Activated naive CD4-positive, alpha-beta T cell treated with anti-CD3 and anti-CD28 coated beads for 36 hours (primary cell): Measurements from ENCODE around the gene TAF8. TPM values are rescaled to one million over a fixed set of nuclear protein-coding genes. Genes with fewer than 3 reads are reported as not detected.
"Not testable (repeated sequence)": the region's sequence is repeated elsewhere in the genome, so short reads cannot be mapped to it uniquely, and the experiment has no call there.

Source experiments
- CTCF ChIA-PET: fragments of 350-600 bp; sonication (Branson Sonifier 250); formaldehyde crosslinking; loops from one replicate; lab custom pipeline; 2021; ENCODE audit warnings: antibody characterized with exemption; lab: Charles Lee
- DNase-seq: peaks from one replicate; pipeline ENCODE4 v3.0.0-alpha.2; 2020
- H3K27ac Mint-ChIP-seq: one replicate; pipeline ENCODE4 v1.8.0; 2021; ENCODE audit warnings: mild to moderate bottlenecking, mixed read lengths
- H3K27me3 Mint-ChIP-seq: one replicate; pipeline ENCODE4 v1.8.0; 2021; ENCODE audit warnings: low read depth, mixed read lengths
- H3K36me3 Mint-ChIP-seq: one replicate; pipeline ENCODE4 v1.8.0; 2021; ENCODE audit warnings: low read depth, mixed read lengths
- H3K4me1 Mint-ChIP-seq: one replicate; pipeline ENCODE4 v1.8.0; 2021; ENCODE audit warnings: low read depth, mixed read lengths
- H3K4me3 Mint-ChIP-seq: one replicate; pipeline ENCODE4 v1.8.0; 2021; ENCODE audit warnings: mild to moderate bottlenecking, moderate library complexity, mixed read lengths
- H3K9me3 Mint-ChIP-seq: one replicate; pipeline ENCODE4 v1.8.0; 2021; ENCODE audit warnings: mixed read lengths
- intact Hi-C: fragments of 100-400 bp; cut with micrococcal nuclease; formaldehyde crosslinking; loops from one replicate; pipeline ENCODE4 v1.15.1; 2023
- total RNA-seq, 2 experiments: library from RNA; stranded (reverse); gene quantifications; one replicate each; pipeline ENCODE4 v1.2.3, GENCODE V29; 2021

TAF8 gene
- 10 to 100 TPM; 67.3 to 68.5 TPM for total RNA-seq

- CTCF ChIA-PET: interaction anchor here (0.6 to 13.3 kb wide), 8 partner anchors 15 to 266 kb away, joined by 3 to 296 read pairs (median 12); partner anchors contain the start of genes BYSL, CCND3, MED20 and PRICKLE4
- intact Hi-C loops: loop anchor here (1.0 kb wide), 4 partner anchors 54 to 513 kb away; partner anchors contain the start of genes BYSL, MED20 and TFEB
- H3K27me3 Mint-ChIP-seq: no peaks in the 10 kb centered on the region
- H3K27ac Mint-ChIP-seq: peak within 1 kb of the TSS; percentile 88
- peak; percentile 95 for DNase-seq
- H3K4me3 Mint-ChIP-seq: peak within 1 kb of the TSS; percentile 83
- H3K9me3 Mint-ChIP-seq: no peaks in the 10 kb centered on the region
- peaks cover 64% of the 10 kb centered on the region for H3K4me1 Mint-ChIP-seq
- H3K36me3 Mint-ChIP-seq: peaks cover 24% of the 10 kb centered on the region
These were observed at the start of gene TAF8 for GRCh38 chr6:42050297-42051267. TAF8 (plus strand) TSS chr6:42050524; CDS start chr6:42050542, 18 bp downstream.

GRCh38 chr6:42001506-42001905 is 48.8 kb upstream of the TAF8 start:
- intact Hi-C loops: no loop called here
- H3K9me3 Mint-ChIP-seq: peaks cover 3% of the 10 kb centered on the region
- CTCF ChIA-PET: interaction anchor here (0.6 to 1.0 kb wide), 2 partner anchors 14 to 63 kb away, joined by 3 read pairs; no protein-coding TSS in a partner anchor
- H3K27me3 Mint-ChIP-seq: no peaks in the 10 kb centered on the region
- peak overlapping the region; percentile 89 for H3K27ac Mint-ChIP-seq
- DNase-seq: no peak
- H3K4me1 Mint-ChIP-seq: peaks cover 45% of the 10 kb centered on the region
- H3K4me3 Mint-ChIP-seq: no peak overlapping the region
- peaks cover 21% of the 10 kb centered on the region for H3K36me3 Mint-ChIP-seq

DNA sequence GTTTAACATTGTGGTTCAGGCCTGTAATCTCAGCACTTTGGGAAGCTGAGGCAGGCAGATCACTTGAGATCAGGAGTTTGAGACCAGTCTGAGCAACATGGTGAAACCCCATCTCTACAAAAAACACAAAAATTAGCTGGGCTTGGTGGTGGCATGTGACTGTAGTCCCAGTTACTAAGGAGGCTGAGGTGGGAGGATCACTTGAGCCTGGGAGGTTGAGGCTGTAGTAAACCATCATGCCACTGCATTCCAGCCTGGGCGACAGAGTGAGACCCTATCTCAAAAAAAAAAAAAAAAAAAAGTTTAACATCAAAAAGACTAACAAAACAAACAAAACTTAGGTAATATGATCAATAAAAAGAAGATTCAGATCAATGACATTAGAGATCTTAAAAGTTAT is 46.7 kb upstream of the TAF8 start:
- H3K9me3 Mint-ChIP-seq, H3K27me3 Mint-ChIP-seq, intact Hi-C loops, DNase-seq, H3K4me3 Mint-ChIP-seq: not testable (repeated sequence)
- CTCF ChIA-PET: interaction anchor here (1.9 kb wide), 1 partner anchor 39 kb away, joined by 5 read pairs; no protein-coding TSS in a partner anchor
- peaks cover 48% of the 10 kb centered on the region for H3K4me1 Mint-ChIP-seq
- peak overlapping the region; percentile 86 for H3K27ac Mint-ChIP-seq
- H3K36me3 Mint-ChIP-seq: peaks cover 14% of the 10 kb centered on the region

DNA sequence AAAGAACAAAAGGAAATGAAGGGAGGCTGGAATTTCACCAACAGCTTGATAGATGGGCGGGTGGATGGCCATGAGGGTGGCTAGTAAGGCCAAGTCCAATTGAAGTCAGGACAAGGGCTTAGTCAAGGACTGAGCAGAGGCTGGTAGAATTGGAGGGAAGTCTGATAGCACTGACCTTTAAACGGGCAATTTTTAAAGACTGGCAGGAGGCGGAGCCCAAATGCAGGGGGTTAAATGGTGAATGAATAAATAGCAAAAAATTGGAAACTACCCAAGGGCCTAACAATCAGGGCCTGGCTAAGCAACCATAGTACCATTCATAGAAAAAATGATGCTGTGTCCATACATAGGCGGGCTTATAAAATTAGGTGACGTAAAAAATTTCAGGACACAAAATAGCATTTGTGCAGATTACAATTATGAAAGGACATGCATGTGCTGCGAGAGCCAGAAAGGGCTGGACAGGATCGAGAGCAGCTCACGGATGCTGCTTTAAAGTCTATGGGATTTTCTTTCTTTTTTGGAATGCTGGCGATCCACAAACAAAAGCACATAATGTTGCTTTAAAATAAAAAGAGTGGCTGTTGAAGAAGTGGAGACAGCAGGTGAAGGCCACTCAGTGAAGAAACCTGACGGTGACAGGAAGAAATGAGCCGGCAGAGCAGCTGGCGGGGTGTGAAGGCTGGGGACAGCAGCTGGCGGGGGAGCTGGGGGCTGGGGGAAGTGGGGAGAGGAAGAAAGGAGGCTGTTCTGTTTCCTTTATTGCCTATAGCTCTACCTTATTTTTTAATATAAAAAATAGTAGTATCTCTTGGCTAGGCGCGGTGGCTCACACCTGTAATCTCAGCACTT is 42.8 kb upstream of the TAF8 start:
- CTCF ChIA-PET: interaction anchor here (2.3 kb wide), 1 partner anchor 35 kb away, joined by 17 read pairs; no protein-coding TSS in a partner anchor
- Mint-ChIP-seq H3K27ac (peak overlapping the region; percentile 100), H3K4me1 (peaks cover 68% of the 10 kb centered on the region), H3K36me3 (peaks cover 8% of the 10 kb centered on the region), H3K27me3 (no peaks in the 10 kb centered on the region), H3K9me3 (no peaks in the 10 kb centered on the region), H3K4me3 (peak overlapping the region; percentile 76)
- intact Hi-C loops: no loop called here
- DNase-seq: peak; percentile 84

GRCh38 chr6:42008138-42008528 is 42.2 kb upstream of the TAF8 start:
- intact Hi-C loops, H3K9me3 Mint-ChIP-seq, H3K27me3 Mint-ChIP-seq, DNase-seq, H3K36me3 Mint-ChIP-seq: not testable (repeated sequence)
- Mint-ChIP-seq H3K27ac (peak overlapping the region; percentile 100), H3K4me1 (peaks cover 72% of the 10 kb centered on the region), H3K4me3 (peak overlapping the region; percentile 76)
- CTCF ChIA-PET: interaction anchor here (1.2 to 2.3 kb wide), 3 partner anchors 10 to 45 kb away, joined by 3 to 17 read pairs (median 4); no protein-coding TSS in a partner anchor

DNA sequence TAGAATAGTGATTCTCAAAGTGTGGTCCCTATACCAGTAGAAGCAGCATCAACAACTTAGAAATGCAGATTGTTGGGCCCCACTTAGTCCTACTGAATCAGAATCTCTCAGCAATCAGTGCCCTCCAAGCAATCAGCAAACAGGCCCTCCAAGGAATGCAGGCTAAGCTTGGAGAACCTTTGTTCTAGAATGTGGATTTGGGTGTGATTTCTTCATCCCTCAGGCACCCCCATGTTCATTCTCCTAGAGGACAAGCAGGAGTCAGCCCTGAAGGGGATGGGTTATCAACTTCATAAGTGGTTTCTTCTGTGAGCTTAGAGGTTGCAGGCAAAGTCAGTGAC is 40.5 kb upstream of the TAF8 start:
- intact Hi-C loops: loop anchor here (1.0 kb wide), 7 partner anchors 12 to 68 kb away; no protein-coding TSS in a partner anchor
- no peaks in the 10 kb centered on the region for H3K27me3 Mint-ChIP-seq
- peak overlapping the region; percentile 100 for H3K27ac Mint-ChIP-seq
- no peak for DNase-seq
- H3K4me3 Mint-ChIP-seq: peak overlapping the region; percentile 83
- H3K4me1 Mint-ChIP-seq: peaks cover 77% of the 10 kb centered on the region
- peaks cover 16% of the 10 kb centered on the region for H3K36me3 Mint-ChIP-seq
- CTCF ChIA-PET: interaction anchor here (0.9 to 1.5 kb wide), 5 partner anchors 13 to 71 kb away, joined by 3 to 4 read pairs (median 3); no protein-coding TSS in a partner anchor
- H3K9me3 Mint-ChIP-seq: peaks cover 4% of the 10 kb centered on the region

DNA sequence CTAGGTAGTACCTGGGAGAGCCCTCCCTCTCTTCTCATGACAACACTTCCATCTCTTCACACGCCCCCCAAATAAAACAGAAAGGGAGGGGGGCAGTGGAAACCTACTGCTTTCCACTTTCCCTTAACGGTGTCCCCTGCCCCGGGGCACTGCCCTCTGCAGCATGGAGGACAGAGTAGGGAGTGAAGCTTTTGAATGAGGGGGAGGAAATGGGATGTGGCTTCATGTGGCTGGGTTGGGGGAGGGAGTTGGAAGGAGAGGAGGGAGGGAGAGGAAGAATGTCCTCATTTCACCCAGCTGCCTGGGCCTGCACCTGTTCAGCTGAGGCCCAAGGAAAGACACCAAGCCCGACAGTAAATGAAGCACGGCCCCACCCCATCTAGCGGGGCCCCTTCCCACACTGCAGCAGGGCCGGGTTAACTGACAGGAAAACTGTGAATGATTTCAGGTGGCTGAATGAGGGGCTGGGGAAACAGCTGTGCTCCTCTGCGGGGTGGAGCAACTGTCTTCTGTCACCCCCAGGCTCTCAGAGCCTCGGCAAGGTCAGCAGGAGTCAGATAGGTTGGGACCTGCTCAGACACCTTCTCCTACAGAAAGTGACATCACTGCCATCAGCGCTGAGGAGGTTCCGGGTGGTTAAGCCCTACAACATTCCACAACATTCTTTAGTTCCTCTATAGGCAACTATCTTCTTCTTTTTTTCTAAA is 40.0 kb upstream of the TAF8 start:
- H3K9me3 Mint-ChIP-seq: peaks cover 4% of the 10 kb centered on the region
- peak overlapping the region; percentile 83 for H3K4me3 Mint-ChIP-seq
- intact Hi-C loops: loop anchor here (1.0 kb wide), 7 partner anchors 12 to 68 kb away; no protein-coding TSS in a partner anchor
- H3K4me1 Mint-ChIP-seq: peaks cover 76% of the 10 kb centered on the region
- H3K27ac Mint-ChIP-seq: peak overlapping the region; percentile 100
- H3K36me3 Mint-ChIP-seq: peaks cover 19% of the 10 kb centered on the region
- no peaks in the 10 kb centered on the region for H3K27me3 Mint-ChIP-seq
- DNase-seq: peak; percentile 86
- CTCF ChIA-PET: interaction anchor here (0.9 to 1.1 kb wide), 4 partner anchors 13 to 72 kb away, joined by 3 to 4 read pairs (median 3); no protein-coding TSS in a partner anchor

DNA sequence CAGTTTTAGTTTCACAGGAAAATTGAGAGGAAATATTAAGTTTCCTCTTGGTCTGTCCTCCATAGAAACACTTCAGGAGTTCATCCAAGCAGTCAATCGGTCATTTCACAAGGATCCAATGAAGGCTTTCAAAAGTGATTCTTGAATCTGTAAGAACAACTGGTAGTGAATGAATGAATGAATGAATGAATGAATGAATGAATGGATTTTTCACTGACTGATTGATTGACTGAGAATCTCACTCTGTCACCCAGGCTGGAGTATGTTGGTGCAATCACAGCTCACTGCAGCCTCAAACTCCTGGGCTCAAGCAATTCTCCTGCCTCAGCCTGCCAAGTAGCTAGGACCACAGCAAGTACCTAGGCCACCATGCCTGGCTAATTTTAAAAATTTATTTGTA is 39.4 kb upstream of the TAF8 start:
- no peaks in the 10 kb centered on the region for H3K27me3 Mint-ChIP-seq
- peaks cover 77% of the 10 kb centered on the region for H3K4me1 Mint-ChIP-seq
- DNase-seq: peak; percentile 23
- CTCF ChIA-PET: interaction anchor here (1.1 to 1.4 kb wide), 2 partner anchors 72 kb away, joined by 4 read pairs; no protein-coding TSS in a partner anchor
- peak overlapping the region; percentile 100 for H3K27ac Mint-ChIP-seq
- peaks cover 19% of the 10 kb centered on the region for H3K36me3 Mint-ChIP-seq
- H3K9me3 Mint-ChIP-seq: peaks cover 4% of the 10 kb centered on the region
- intact Hi-C loops: loop anchor here (1.0 kb wide), 7 partner anchors 11 to 69 kb away; no protein-coding TSS in a partner anchor
- peak overlapping the region; percentile 83 for H3K4me3 Mint-ChIP-seq

DNA sequence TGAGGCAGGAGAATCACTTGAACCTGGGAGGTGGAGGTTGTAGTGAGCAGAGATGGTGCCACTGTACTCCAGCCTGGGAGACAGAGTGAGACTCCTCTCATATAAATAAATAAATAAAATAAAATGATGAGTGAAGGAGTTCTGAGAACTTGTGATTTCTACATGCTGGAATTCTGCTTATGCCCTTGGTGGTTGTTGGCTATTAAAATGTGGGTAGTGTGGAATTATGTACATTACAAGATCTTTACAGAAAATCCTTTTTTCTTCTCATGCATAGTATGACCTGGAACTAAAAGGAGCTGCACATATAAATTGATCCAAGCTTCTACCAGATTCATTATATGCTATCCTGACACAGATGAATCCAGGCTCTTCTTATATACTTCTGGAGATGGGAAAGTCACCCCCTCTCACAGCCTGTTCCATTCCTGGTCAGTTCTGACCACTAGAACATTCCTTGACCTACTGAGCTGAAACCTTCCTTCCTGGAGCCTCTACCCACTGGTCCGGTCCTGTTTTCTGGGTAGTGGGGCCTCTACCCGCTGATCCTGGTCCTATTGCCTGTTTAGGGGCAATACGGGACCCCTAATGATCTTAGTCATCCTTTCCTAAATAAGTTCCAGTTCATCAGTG is 37.7 kb upstream of the TAF8 start:
- H3K9me3 Mint-ChIP-seq: peaks cover 4% of the 10 kb centered on the region

DNA sequence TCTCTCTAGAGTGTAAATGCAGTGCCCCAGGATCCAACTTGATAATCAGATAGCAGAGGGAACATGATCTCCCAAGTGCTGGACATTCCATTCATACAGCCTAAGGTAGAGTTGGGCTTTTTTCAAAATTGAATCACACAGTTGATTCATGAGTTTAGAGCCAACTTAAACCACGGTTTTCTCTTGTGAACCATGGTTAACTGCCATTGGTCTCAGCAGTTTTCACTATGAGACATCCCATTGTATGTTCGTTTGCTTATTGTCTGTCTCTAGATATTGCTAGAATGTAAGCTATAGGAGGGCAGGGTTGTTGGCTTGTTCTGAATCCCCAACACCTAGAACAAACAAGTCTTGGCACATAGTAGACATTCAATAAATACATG is 37.2 kb upstream of the TAF8 start:
- Mint-ChIP-seq H3K27ac (peak overlapping the region; percentile 94), H3K36me3 (peaks cover 23% of the 10 kb centered on the region), H3K27me3 (no peaks in the 10 kb centered on the region), H3K9me3 (peaks cover 4% of the 10 kb centered on the region), H3K4me3 (peak overlapping the region; percentile 30), H3K4me1 (peaks cover 82% of the 10 kb centered on the region)
- DNase-seq: peak; percentile 18
- CTCF ChIA-PET: interaction anchor here (1.1 kb wide), 1 partner anchor 30 kb away, joined by 3 read pairs; no protein-coding TSS in a partner anchor
- intact Hi-C loops: no loop called here

More for the DNA sequence above, 37.7 kb upstream of the TAF8 start:
- Mint-ChIP-seq H3K36me3 (peaks cover 23% of the 10 kb centered on the region), H3K4me1 (peaks cover 82% of the 10 kb centered on the region), H3K4me3 (peak overlapping the region; percentile 30), H3K27ac (peak overlapping the region; percentile 94), H3K27me3 (no peaks in the 10 kb centered on the region)
- intact Hi-C loops: no loop called here
- CTCF ChIA-PET: interaction anchor here (0.6 to 1.4 kb wide), 3 partner anchors 24 to 74 kb away, joined by 3 to 4 read pairs (median 3); no protein-coding TSS in a partner anchor
- DNase-seq: no peak
